Gastroesophageal sphincter (tissue), 4 donors: Measurements from ENCODE around the gene LETM1. TPM values are rescaled to one million over a fixed set of nuclear protein-coding genes. Genes with fewer than 3 reads are reported as not detected.

Source experiments
- ATAC-seq: fragments of 150-250 bp; one replicate; pipeline ENCODE4 v1.9.1; 2016; ENCODE audit warnings: mild to moderate bottlenecking, moderate library complexity
- H3K27ac ChIP-seq, 4 donors: fragments of 200-600 bp; sonication (generic) in 3 of 4; 1 replicate in 3 of 4; 2 replicates in 1 of 4; pipeline ENCODE4 v1.5.1; 2016 to 2019
- H3K27me3 ChIP-seq: fragments of 200-600 bp; sonication (generic); one replicate; pipeline ENCODE4 v1.5.1; 2019
- H3K36me3 ChIP-seq, 2 donors: fragments of 200-600 bp; sonication (generic); one replicate each; pipeline ENCODE4 v1.5.1; 2019; ENCODE audit warnings: control low read depth in 1 of 2
- H3K4me1 ChIP-seq, 3 donors: fragments of 200-600 bp; sonication (generic); 1 replicate in 2 of 3; 2 replicates in 1 of 3; pipeline ENCODE4 v1.5.1; 2016 to 2019; ENCODE audit warnings: control low read depth in 2 of 3
- H3K4me3 ChIP-seq, 2 donors: fragments of 200-600 bp; sonication (generic); one replicate each; pipeline ENCODE4 v1.5.1; 2019; ENCODE audit warnings: mild to moderate bottlenecking in 1 of 2, moderate library complexity in 1 of 2
- H3K9me3 ChIP-seq, 3 donors: fragments of 200-600 bp; sonication (generic); one replicate each; pipeline ENCODE4 v1.5.1; 2017 to 2019; ENCODE audit warnings: control low read depth in 2 of 3
- CTCF ChIP-seq, 4 experiments: fragments of 200-600 bp in 2 of 4; fragments of 450-650 bp in 2 of 4; sonication (generic) in 1 of 4; IDR thresholded peaks; one replicate each; pipeline ENCODE4 v1.5.1; 2017 to 2019; ENCODE audit warnings: antibody characterized with exemption in 4 of 4, mild to moderate bottlenecking in 2 of 4, moderate library complexity in 2 of 4
- EP300 ChIP-seq: sonication (generic); formaldehyde crosslinking; IDR thresholded peaks from one replicate; pipeline ENCODE4 v1.6.1; 2017; ENCODE audit warnings: antibody characterized with exemption, mild to moderate bottlenecking
- POLR2A ChIP-seq, 2 donors: fragments of 450-650 bp; IDR thresholded peaks; one replicate each; pipeline ENCODE4 v1.6.1; 2017; ENCODE audit warnings: antibody characterized with exemption in 2 of 2, mild to moderate bottlenecking in 2 of 2, moderate library complexity in 1 of 2
- POLR2AphosphoS5 ChIP-seq: sonication (generic); formaldehyde crosslinking; IDR thresholded peaks from one replicate; pipeline ENCODE4 v1.6.1; 2017; ENCODE audit warnings: antibody characterized with exemption
- WGBS, 2 donors: methylation state at CpG; one replicate each; pipeline ENCODE4 v1.1.5; 2018; ENCODE audit warnings: low coverage in 1 of 2; 5-methylcytosine and 5-hydroxymethylcytosine counted together
- total RNA-seq, 4 donors: library from RNA; depleted of rRNA; stranded (reverse); fragments of >200 nt; gene quantifications; one replicate each; pipeline ENCODE4 v1.1.0, GENCODE V29; 2016

LETM1 gene
- total RNA-seq, 4 donors from 2014 or later: 24.0 to 29.2 (median 26.9) TPM

GRCh38 chr4:1770245-1770644 is 85.7 kb downstream of the LETM1 start:
- WGBS, 2 donors: 43% methylated on average over 7 of the region's 33 CpGs; no CpG with 5 or more reads in 1 of the 2 donors
- Histone ChIP-seq H3K9me3 (no peaks in the 10 kb centered on the region), H3K4me1 (peaks cover 0 to 19% (median 4%) of the 10 kb centered on the region in 3 donors), H3K36me3 (no peaks in the 10 kb centered on the region), H3K27me3 (peaks cover 70% of the 10 kb centered on the region), H3K4me3 (no peak overlapping the region), H3K27ac (no peak overlapping the region)
- TF ChIP-seq POLR2A (IDR thresholded peaks at IDR 0.05): no peak
- no peak for TF ChIP-seq POLR2AphosphoS5
- no peak for TF ChIP-seq CTCF (IDR thresholded peaks at IDR 0.05)
- TF ChIP-seq EP300: no peak
- ATAC-seq: no peak

- Histone ChIP-seq H3K36me3 (no peaks in the 10 kb centered on the region), H3K4me1 (peaks cover 0 to 19% (median 4%) of the 10 kb centered on the region in 3 donors), H3K27ac (no peak overlapping the region), H3K9me3 (no peaks in the 10 kb centered on the region), H3K27me3 (peaks cover 73% of the 10 kb centered on the region), H3K4me3 (no peak overlapping the region)
- no CpG with 5 or more reads among the region's 6 CpGs for WGBS, 2 donors
- no peak for ATAC-seq
- TF ChIP-seq POLR2A (IDR thresholded peaks at IDR 0.05) (no peak), CTCF (IDR thresholded peaks at IDR 0.05) (no peak), POLR2AphosphoS5 (no peak), EP300 (no peak)
Observed at GRCh38 chr4:1769692-1770091, 86.3 kb downstream of the LETM1 start.

GRCh38 chr4:1768367-1769034 is 87.5 kb downstream of the LETM1 start:
- ATAC-seq: no peak
- 87% methylated on average over 3 of the region's 23 CpGs; no CpG with 5 or more reads in 1 of the 2 donors for WGBS, 2 donors
- no peaks in the 10 kb centered on the region for H3K36me3 ChIP-seq
- H3K27me3 ChIP-seq: peaks cover 78% of the 10 kb centered on the region
- no peak overlapping the region for H3K4me3 ChIP-seq
- TF ChIP-seq CTCF (IDR thresholded peaks at IDR 0.05) (no peak), POLR2A (IDR thresholded peaks at IDR 0.05) (no peak), POLR2AphosphoS5 (no peak)
- no peak overlapping the region for H3K27ac ChIP-seq
- no peaks in the 10 kb centered on the region for H3K9me3 ChIP-seq
- H3K4me1 ChIP-seq: peaks cover 0 to 29% (median 9%) of the 10 kb centered on the region in 3 donors

- Histone ChIP-seq H3K4me3 (peak overlapping the region in 1 of 2 donors; percentile 52), H3K27ac (no peak overlapping the region), H3K4me1 (peaks cover 0 to 35% (median 13%) of the 10 kb centered on the region in 3 donors), H3K36me3 (no peaks in the 10 kb centered on the region), H3K9me3 (no peaks in the 10 kb centered on the region), H3K27me3 (peaks cover 76% of the 10 kb centered on the region)
- no peak for ATAC-seq
- no peak for TF ChIP-seq POLR2A (IDR thresholded peaks at IDR 0.05)
- WGBS, 2 donors: 72% methylated on average over 7 of the region's 32 CpGs; no CpG with 5 or more reads in 1 of the 2 donors
Observed at GRCh38 chr4:1767770-1768366, 88.1 kb downstream of the LETM1 start.

- Histone ChIP-seq H3K36me3 (no peaks in the 10 kb centered on the region), H3K4me1 (peaks cover 0 to 36% (median 13%) of the 10 kb centered on the region in 3 donors), H3K27me3 (peaks cover 71% of the 10 kb centered on the region), H3K9me3 (no peaks in the 10 kb centered on the region), H3K27ac (no peak overlapping the region), H3K4me3 (peak overlapping the region; percentile 16 to 52)
- no peak for ATAC-seq
- TF ChIP-seq CTCF (IDR thresholded peaks at IDR 0.05) (no peak), POLR2AphosphoS5 (no peak), POLR2A (IDR thresholded peaks at IDR 0.05) (no peak), EP300 (no peak)
- no CpG with 5 or more reads among the region's 84 CpGs for WGBS, 2 donors
Observed at GRCh38 chr4:1767061-1767769, 88.7 kb downstream of the LETM1 start.
